ENCODE data around the gene CTSF.

- TF ChIP-seq CTCF (IDR thresholded peaks at IDR 0.05) (no peak), EZH2 (IDR thresholded peaks at IDR 0.05; ENCODE audit: borderline replicate concordance, insufficient read depth, low read depth, low read length, poor library complexity, severe bottlenecking) (no peak)
Measured at GRCh38 chr11:66530927-66531709, 37.3 kb downstream of the CTSF start.
